Stimulated activated CD8-positive, alpha-beta memory T cell treated with anti-CD3 and anti-CD28 coated beads, Interleukin-7, amount 100 ng/mL, for 1 hour (primary cell): Measurements from ENCODE around the gene SCART1.
"Not testable (repeated sequence)": the region's sequence is repeated elsewhere in the genome, so short reads cannot be mapped to it uniquely, and the experiment has no call there.

Experiments used
- DNase-seq, 2 donors: peaks; one replicate each; pipeline ENCODE4 v3.0.0-alpha.2; 2020; ENCODE audit warnings: low read depth in 2 of 2

The SCART1 gene

DNA sequence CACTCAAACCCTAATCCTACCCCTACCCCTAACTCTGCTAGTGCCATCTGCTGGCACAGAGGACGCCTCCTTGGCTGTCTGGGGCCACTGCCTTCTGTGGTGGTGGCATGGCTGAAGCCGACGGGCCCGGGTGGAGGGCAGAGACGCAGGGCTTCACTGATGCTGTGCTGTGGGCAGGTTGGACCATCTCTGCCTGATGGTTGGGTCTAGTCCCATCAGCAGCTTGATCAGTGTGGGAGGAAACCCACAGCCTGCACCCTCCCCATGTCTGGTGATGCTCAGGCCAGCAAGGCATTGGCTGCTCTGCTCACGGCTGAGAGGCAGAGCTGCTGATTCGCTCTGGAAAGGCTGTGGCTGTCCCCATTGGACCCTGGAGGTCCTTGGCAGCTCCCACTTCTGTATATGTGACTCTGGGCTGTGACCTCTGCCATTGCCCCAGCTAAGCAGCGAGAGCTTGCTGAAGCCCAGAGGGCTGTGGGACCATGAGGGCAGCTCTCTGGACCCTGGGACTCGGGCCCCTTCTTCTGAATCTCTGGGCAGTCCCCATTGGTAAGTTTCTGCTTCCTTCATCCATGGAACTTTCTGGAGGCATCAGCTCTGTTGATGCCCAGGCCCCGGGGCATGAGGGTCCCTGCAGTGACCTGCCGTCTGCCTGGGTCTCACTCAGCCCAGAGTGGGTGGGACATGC, at the start of gene SCART1:
TSS of gene SCART1 (plus strand) at position 430 of the 688 bp plus-strand sequence. CDS start at position 483, 53 bp downstream.
- no peak for DNase-seq

DNA sequence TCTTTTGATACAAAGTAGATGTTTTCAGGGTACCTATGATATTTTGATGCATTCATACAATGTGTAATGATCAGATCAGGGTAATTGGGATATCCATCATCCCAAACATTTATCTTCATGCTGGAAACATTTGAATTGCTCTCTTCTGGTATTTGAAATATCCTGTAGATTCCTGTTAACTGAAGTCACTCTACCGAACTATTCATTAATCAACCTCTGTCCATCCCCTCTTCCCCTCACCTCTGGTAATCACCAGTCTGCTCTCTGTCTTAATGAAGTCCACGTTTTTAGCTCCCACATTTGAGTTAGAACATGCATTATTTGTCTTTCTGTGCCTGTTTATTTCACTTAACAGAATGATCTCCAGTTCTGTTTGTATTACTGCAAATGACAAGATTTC, 48.5 kb upstream of the SCART1 start:
- no peak for DNase-seq

DNA sequence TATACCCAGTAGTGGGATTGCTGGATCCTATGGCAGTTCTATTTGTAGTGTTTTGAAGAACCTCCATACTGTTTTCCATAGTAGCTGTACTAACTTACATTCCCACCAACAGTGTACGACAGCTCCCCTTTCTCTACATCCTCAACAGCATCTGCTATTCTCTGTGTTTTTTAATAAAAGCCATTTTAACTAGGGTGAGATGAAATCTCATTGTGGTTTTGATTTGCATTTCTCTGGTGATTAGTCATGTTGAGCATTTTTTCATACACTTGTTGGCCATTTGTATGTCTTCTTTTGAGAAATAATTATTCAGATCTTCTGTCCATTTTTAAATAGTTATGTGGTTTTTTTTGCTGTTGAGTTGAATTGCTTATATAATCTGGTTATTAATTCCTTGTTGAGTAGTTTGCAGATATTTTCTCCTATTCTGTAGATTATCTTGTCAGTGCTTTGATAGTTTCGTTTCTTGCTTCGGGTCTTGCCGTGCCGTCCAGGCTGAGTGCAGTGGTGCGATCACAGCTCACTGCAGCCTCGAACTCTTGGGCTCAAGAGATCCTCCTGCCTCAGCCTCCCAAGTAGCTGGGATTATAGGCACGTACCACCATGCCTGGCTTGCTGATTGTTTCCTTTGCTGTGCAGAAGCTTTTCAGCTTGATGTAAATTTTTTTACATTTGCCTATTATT, 47.8 kb upstream of the SCART1 start:
- no peak for DNase-seq

DNA sequence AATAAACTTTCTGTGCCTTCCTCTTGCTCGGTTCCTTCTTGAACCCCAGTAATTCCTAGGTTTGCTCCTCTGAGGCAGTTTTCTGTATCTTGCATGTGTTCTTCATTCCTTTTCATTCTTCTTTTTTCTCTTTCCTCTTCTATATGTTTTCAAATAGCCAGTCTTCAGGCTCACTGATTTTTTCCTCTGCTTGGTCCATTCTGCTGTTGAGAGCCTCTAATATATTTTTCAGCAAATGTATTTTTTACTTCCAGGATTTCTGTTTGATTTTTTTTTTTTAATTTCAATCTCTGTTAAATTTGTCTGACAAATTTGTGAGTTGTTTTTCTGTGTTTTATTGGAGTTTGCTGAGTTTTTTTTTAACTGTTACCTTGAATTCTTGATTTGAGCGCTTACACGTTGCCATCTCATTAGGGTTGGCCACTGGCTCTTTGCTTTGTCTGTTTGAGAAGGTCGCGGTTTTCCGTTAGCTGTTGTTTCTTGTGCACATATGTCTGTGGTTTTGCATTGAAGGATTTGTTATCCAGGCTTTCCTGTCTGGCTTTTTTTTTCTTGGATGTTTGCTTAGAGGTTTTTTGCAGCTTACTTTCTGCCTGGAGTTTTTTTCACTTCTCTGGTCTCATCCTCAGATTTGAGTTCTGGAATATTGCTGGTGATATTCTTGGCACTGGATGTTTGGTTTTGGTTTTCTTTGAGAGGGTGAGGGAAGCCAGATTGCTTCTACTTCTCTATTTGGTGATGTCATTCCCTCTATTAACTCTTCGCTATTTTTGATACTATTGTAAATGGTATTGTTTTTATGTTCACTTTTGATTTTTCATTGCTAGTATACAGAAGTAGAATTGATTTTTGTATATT, 42.0 kb upstream of the SCART1 start:
- no peak for DNase-seq

DNA sequence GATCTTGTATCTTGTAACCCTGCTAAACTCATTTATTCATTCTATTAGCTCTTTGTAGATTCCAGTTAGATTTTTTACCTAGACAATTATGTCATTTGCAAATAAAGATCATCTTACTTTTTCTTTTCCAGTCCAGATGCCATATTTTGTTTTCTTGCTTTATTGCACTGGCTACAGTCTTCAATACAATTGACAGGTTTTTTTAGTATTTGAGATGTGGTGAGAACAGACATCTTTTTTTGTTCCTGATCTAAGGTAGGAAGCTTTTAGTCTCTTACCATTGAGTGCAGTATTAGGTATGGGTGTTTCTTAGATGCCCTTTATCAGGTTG, 41.4 kb upstream of the SCART1 start:
- no peak for DNase-seq

DNA sequence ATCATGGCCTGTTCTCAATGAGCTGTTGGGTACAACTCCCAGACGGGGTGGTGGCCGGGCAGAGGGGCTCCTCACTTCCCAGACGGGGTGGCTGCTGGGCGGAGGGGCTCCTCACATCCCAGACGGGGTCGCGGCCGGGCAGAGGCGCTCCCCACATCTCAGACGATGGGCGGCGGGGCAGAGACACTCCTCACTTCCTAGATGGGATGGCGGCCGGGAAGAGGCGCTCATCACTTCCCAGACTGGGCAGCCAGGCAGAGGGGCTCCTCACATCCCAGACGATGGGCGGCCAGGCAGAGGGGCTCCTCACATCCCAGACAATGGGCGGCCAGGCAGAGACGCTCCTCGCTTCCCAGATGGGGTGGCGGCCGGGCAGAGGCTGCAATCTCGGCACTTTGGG, 39.3 kb upstream of the SCART1 start:
- DNase-seq = not testable (repeated sequence)

DNA sequence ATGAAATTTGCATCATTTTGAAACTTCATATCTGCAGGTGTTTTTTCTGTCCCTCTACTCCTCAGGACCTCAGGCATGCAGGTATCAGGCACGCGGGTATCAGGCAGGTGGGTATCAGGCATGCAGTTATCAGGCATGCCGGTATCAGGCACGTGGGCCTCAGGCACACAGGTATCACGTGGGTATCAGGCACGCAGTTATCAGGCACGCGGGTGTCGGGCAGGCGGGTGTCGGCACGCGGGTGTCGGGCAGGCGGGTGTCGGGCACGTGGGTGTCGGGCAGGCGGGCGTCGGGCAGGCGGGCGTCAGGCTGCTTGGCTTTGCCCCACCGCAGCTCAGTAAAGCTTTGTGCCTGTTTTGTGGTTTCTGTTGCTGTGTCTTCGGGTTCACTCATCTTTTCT, 38.0 kb upstream of the SCART1 start:
- no peak for DNase-seq

DNA sequence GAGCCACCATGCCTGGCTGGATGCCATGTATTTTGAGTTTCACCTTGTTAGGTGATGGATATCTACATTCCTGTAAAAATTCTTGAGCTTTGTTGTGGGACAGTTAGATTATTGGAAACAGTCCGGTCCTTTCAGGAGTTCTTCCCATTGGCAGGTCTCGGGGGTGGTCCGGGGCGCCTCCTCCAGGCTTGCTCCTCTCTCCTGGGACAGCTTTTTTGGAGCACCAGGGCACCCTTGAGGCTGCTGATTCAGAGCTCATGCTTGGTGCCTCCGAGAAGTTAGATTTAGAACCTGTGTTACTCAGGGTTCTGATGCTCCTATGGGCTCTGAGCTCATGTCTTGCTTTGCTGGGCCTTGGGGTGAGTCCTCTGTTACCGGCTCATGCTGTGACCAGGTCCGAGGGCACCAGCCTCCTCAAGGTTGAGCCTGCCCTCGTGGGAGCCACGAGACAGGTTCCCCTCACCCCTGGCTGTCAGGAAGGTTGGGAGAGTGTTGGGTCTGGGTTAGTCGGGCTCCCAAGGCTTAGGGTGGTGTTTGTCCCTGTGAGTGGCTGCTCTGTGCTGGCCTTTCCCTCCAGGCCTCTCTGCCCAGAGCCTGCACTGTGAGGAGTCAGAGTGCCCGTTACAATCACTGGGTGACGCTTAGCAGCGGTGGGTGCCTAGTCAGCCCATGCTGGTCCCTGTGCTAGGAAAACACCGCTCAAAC, 35.3 kb upstream of the SCART1 start:
- no peak for DNase-seq

DNA sequence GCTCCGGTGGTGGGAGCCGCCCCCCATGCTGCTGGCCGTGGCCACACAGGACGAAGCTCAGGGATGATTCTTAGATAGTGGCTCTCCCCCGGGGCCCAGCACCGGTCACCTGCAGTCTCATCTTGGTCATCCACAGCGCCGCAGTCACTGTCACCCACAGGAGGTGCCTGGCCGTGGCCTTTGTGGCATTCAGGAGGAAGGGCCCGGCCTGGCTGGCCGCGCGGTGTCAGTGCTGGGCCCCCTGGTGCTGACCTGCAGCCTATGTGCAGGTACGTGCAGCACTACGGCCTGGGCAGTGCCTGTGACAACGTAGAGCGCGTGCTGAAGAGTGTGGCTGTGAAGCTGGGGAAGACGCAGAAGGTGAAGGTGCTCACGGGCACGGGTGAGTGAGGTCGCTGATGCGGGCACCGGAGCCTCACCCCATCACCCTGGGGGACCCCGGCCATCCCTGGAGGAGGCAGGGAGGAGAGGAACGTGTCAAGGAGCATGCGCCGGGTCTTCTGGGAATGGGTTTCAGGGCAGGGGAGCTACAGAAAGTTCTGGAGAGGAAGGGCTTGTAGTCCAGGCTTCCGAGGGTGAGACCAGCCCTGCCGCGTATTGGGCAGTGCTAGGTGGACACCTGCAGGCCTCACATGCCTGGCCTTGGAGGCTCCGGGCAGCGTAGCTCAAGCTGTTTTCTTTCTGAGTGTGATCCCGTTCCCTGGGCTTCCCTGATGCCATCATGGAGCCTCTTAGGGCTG, 34.4 kb upstream of the SCART1 start:
- DNase-seq = no peak

DNA sequence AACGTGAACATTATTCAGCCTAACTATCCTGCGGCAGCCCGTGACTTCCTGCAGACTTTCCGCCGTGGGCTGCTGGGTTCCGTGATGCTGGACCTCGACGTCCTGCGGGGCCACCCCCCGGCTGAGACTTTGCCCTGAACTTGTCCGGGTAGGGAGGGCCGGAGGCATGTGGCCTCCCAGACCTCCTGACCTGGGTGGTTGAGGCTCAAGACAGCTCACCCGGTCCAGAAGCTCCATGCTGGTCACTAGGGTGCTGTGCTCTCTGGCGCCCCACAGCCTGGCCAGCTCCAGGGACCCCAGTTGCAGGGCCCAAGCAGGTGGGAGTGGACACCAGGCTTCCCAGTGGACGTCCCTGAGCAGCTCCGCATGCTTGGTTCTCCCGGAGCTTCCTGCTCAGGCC, 33.7 kb upstream of the SCART1 start:
- DNase-seq = no peak

DNA sequence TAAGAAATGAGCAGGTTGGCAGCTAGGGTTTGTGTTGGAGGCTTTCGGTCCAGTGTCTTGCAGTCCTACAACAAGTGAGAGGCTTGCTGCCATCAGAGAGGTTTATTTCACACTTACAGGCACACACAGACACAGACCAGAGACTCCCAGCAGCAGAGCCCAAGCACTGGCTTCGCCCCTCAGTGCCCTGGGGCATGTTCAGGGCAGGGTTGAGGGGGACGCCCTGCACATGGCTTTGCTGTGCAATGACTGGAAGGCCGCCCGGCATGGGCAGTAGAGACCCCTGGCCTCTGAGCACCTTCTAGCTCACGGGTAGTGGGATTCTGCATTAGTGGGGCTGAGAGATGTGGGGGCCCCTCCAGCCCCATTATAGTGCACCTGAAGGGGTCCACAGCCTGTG, 33.2 kb upstream of the SCART1 start:
- no peak for DNase-seq

DNA sequence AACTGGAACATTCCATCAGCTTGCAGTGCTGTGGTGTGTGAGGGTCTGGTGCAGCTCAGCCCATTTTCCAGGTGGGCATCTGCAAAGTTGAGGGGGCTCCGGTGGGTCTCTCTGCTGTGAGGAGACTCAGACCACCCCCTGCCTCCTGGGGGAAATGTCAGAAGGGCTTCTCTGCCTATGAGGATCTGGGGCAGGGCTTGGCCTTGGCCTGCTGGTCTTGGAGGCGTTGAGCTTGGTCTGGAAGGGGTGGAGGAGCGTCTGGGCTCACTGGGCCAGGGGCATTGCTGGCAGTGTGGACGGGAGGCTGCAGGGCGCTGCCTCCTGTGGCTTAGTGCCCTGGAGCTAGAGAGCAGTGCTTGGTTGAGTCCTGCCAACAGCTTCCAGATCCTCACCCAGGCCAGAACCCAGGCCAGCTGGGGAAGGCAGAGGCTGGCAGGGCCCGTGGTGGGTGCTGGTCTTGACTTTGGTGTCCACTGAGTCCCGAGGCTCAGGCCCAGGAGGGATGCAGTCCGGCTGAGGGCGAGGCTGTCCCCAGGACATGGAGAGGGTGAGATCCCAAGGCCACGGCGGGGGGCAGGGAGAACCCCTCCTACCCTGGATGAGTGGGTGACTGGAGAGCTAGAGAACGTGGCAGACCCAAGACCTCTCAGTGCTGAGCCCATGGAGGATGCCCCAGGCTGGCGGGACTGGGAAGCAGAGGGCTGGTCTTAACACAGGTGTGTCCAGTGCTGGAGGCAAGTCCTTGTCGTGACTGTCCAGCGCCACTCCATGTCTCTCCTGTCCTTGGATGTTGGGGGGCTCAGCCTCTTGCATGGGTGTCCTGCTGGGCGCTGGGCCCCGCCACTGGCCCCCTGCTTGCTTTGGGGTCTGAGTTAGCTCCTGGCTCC, 32.2 kb upstream of the SCART1 start:
- DNase-seq = no peak

DNA sequence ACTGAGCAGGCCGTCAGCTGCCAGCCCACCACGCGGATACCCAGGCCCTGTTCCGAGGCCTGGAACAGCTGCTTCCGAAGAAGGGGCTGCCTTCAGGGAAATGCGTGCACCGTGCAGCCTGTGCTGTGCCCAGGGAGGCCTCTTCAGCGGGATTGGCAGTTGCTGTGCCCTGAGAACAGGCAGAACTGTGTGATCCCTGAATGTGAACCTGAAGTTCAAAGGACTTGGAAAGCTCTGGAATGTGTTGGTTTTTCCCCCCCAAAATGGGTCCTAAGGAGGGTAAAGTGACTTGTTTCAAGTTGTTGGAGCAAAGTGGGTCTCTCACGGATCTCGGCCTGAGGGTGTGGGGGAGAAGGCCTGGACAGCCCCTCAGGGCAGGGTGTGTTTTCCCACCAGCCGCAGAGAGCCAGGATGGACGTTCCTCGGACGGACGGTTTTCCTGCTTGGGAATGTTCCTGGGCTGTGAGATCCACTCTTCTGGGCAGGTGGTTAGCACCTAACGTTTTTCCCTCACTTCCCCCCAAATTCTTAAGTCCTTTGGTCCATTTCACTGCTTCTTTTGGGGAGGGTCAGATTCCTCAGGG, 31.4 kb upstream of the SCART1 start:
- no peak for DNase-seq

DNA sequence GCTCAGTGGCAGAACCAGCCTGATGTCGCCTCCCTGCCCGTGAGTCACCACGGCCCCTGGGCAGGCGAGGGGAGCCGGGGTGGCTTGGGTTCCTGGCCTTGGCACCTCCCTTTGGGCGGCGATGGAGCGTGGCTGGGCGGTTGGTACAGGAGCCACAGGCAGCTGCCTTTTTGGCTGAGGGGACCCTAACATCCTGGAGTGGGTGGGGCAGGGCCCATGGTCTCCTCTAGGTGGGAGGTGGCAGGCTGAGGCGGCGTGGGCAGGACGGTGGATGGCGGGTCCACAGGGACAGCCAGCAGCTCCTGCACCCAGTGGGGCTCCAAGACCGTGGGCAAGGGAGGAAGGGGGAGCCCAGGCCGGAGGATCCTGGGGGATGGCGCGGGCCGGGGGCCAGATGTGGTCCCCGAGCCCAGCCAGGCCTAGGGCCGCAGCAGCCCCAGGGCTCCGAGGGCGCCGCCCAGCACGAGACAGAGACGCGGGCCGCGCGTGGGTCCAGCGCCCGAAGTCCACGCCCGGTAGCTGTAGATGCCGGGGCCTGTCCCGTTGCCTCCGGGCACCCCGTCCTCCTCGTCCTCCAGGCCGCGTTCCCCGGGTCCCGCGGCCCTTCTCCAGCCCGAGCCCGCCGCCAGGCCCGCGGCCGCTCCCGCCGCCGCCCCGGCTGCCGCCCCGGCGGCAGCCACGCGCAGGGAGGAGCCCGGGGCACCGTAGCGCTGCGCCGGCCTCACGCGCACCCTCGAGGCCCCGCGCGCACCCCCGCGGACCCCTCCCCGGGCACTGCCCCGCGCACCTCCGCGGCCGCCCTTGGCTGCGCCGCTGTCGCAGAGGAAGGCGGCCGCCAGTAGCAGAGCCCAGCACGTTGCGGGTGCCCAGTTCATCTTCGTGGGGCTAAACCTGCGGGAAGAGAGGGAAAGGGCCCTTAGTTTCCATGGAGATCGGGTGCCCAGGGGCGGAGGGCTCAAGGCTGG, 30.7 kb upstream of the SCART1 start:
- no peak for DNase-seq

DNA sequence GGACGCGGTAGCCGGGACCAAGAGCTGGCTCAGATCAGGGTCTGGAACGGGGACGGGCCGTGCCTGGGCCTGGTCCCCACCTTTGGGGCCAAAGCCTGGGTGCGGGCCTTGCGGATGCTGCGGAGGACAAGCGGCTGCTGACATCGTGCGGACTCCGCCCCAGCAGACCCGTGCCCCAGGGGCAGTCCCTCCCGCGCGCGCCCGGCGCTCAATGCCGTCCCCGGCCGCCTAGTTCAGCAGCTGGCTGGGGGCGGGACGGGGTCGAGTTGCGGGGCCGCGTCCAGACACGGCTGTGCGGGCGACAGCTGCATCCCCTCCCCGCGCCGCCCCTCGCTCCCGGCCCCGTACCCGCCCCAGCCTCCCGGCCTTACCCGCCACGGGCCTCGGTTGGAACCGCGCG, 29.6 kb upstream of the SCART1 start:
- not testable (repeated sequence) for DNase-seq

DNA sequence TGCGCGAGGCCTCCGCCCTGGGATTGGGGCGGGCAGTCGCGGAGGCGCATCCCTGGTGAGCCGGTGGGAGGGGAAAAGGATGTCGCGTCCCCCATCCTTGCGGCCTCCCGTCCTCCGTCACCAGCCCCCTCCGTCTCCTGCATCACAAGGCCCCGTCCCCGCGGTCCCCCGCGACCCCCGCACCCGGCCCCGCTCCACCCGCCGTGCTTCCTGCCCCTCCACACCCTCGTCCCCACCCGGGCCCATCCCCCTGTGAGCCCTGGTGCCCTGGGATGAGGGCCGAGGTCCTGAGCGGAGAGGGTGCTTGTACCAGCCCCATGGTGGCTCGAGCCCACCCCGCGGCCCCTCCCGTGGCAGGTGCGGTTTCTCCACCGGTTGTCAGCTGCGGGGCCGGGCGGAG, 29.1 kb upstream of the SCART1 start, which contains the start of gene SPRN:
TSS of gene SPRN (minus strand) at position 25 of the 400 bp plus-strand sequence. CDS start 944 bp downstream, outside the sequence.
- DNase-seq = not testable (repeated sequence)

DNA sequence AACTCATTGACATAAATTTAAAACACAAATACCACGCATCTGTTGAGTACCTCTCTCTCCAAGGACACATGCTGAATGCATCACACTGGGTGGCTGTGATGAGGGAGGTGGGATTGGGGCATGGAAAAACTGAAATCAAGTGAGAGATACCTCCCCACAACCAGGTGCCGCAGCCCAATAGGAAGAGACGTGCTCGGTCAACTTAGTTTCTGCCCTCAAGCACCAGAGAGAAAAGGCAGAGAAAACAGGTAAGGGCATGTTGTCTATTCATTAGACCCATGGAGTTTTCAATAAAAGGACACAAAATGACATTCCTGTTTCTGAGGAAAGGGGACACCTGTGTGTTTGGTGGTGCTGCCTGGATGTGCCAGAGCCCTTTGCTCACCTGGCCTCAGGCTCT, 24.2 kb upstream of the SCART1 start:
- DNase-seq = not testable (repeated sequence)

DNA sequence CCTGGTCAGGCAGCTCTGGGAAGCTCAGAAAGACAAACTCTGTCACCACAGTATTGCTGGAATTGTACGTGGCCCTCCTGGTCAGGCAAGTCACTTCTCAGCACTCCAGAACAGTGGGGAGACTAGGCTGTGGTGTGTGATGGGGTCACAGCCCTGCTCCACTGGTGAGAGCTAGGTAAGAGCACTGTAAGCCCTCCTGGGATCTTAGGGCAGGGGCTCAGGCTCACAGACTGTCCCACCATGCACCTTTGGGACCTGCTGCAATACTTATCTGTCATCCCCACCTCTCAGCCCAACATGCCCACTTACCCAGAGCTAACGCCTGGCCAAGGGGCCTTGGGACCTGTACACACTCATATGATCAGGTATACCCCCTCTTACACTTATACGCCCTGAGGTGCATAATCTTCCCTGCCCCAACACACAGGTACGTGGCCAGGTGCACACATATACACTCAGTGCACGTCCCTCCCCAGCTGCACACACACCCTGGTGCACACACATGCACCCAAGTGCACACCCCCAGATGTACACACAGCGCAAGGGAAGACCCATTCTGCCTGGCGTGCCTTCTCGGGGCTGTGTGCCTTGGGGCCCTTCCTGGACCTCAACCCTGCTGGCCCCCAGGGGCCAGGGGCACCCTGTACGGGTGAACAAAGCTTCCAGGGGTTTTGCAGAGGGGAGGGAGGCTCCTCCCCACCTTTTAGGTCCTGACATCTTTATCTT, 21.7 kb upstream of the SCART1 start:
- not testable (repeated sequence) for DNase-seq
